GM12878 (cell line): Measurements from ENCODE around the gene ANKRD11. TPM values are rescaled to one million over a fixed set of nuclear protein-coding genes. Genes with fewer than 3 reads are reported as not detected.

ENCODE experiments used
- ATAC-seq: fragments of 200-7000 bp; cut with Tn5 transposase; 3 replicates; pipeline ENCODE4 v1.9.1; 2020; ENCODE audit warnings: mild to moderate bottlenecking, moderate library complexity
- BruUV-seq: library from RNA; stranded (reverse); fragments of 400-500 nt; replicated peaks from 2 replicates; lab custom pipeline; 2021; lab: Mats Ljungman, UMichigan
- CTCF ChIA-PET: fragments of 300-600 bp; sonication (Branson Sonifier 250); formaldehyde crosslinking; extraction: SDS; loops from one replicate; lab custom pipeline; 2021; ENCODE audit warnings: inconsistent platforms; lab: Yijun Ruan, JAX
- POLR2A ChIA-PET: fragments of 350-600 bp; formaldehyde crosslinking; extraction: SDS; loops from one replicate; lab custom pipeline; 2021; ENCODE audit warnings: inconsistent platforms; lab: Charles Lee
- RAD21 ChIA-PET: fragments of 300-600 bp; sonication (Branson Sonifier 250); formaldehyde crosslinking; loops from one replicate; lab custom pipeline; 2023; ENCODE audit warnings: antibody characterized with exemption; ENCODE audit not compliant: unreplicated experiment; lab: Charles Lee
- SMC1A ChIA-PET: fragments of 300-600 bp; sonication (Branson Sonifier 250); formaldehyde crosslinking; loops from one replicate; lab custom pipeline; 2023; ENCODE audit not compliant: unreplicated experiment, uncharacterized antibody; lab: Charles Lee
- DNase-seq: peaks from one replicate; pipeline ENCODE4 v3.0.0-alpha.2; 2011; ENCODE audit warnings: low read depth, low spot score
- FAIRE-seq: peaks from 3 replicates; lab custom pipeline; 2011; peaks lifted over from hg19 to GRCh38; lab: Jason Lieb, UNC
- H2AFZ ChIP-seq: 2 replicates; pipeline ENCODE4 v1.6.0; 2011; ENCODE audit warnings: low read depth, low read length, control low read depth; ENCODE audit not compliant: control insufficient read depth
- H3K27ac ChIP-seq: 2 replicates; pipeline ENCODE4 v1.5.1; 2011; ENCODE audit warnings: control low read depth; ENCODE audit not compliant: control insufficient read depth, insufficient read depth
- H3K27me3 ChIP-seq, 2 experiments: replicated peaks in 1 of 2; 2 replicates each; pipeline versions ENCODE4 v1.6.0 to v1.6.1; 2011; ENCODE audit warnings: low read length in 1 of 2; ENCODE audit not compliant: control insufficient read depth in 2 of 2, insufficient read depth in 2 of 2
- H3K36me3 ChIP-seq, 2 experiments: 2 replicates each; pipeline ENCODE4 v1.5.1; 2011; ENCODE audit warnings: low read length in 1 of 2; ENCODE audit not compliant: control insufficient read depth in 2 of 2, insufficient read depth in 2 of 2
- H3K4me1 ChIP-seq: 2 replicates; pipeline ENCODE4 v1.6.1; 2011; ENCODE audit warnings: mild to moderate bottlenecking, low read length, moderate library complexity, mixed read lengths; ENCODE audit not compliant: control insufficient read depth, insufficient read depth
- H3K4me2 ChIP-seq: 2 replicates; pipeline ENCODE4 v1.6.0; 2011; ENCODE audit warnings: control low read depth; ENCODE audit not compliant: control insufficient read depth, insufficient read depth
- H3K4me3 ChIP-seq: fragments of 200-600 bp; sonication (generic); 2 replicates; pipeline ENCODE4 v1.5.1; 2016
- H3K79me2 ChIP-seq: 2 replicates; pipeline ENCODE4 v1.6.0; 2011; ENCODE audit warnings: low read length; ENCODE audit not compliant: control insufficient read depth, insufficient read depth
- H3K9ac ChIP-seq: 2 replicates; pipeline ENCODE4 v1.8.0; 2011; ENCODE audit warnings: low read length, control low read depth, mixed read lengths; ENCODE audit not compliant: control insufficient read depth, insufficient read depth
- H3K9me3 ChIP-seq: replicated peaks from 3 replicates; pipeline ENCODE4 v1.5.1; 2011; ENCODE audit warnings: mild to moderate bottlenecking, low read length; ENCODE audit not compliant: control insufficient read depth, insufficient read depth
- H4K20me1 ChIP-seq: 2 replicates; pipeline ENCODE4 v1.6.0; 2011; ENCODE audit not compliant: control insufficient read depth, insufficient read depth
- ATF7 ChIP-seq: fragments of 450-650 bp; IDR thresholded peaks from 2 replicates; pipeline ENCODE4 v1.6.1; 2016; ENCODE audit warnings: low read depth, mild to moderate bottlenecking
- BCL11A ChIP-seq: IDR thresholded peaks from 2 replicates; pipeline ENCODE4 v1.6.1; 2011; ENCODE audit warnings: low read depth, low read length
- BHLHE40 ChIP-seq, 2 experiments: fragments of 450-650 bp in 1 of 2; IDR thresholded peaks; 2 replicates each; pipeline ENCODE4 v1.6.1; 2011 to 2017; ENCODE audit warnings: low read depth in 2 of 2, borderline replicate concordance in 1 of 2, improper control_type of control experiment in 1 of 2, low read length in 1 of 2, mild to moderate bottlenecking in 1 of 2
- BMI1 ChIP-seq: fragments of 450-650 bp; IDR thresholded peaks from 2 replicates; pipeline ENCODE4 v1.6.1; 2016; ENCODE audit warnings: mild to moderate bottlenecking, moderate library complexity, borderline replicate concordance
- E2F8 ChIP-seq: fragments of 450-650 bp; IDR thresholded peaks from 2 replicates; pipeline ENCODE4 v1.6.1; 2018; ENCODE audit warnings: mild to moderate bottlenecking, low read depth, moderate library complexity; ENCODE audit not compliant: partially characterized antibody
- EGR1 ChIP-seq, 2 experiments: IDR thresholded peaks; 1 replicate in 1 of 2; 2 replicates in 1 of 2; pipeline ENCODE4 v1.6.1; 2011 to 2012; ENCODE audit warnings: low read depth in 2 of 2, low read length in 2 of 2, borderline replicate concordance in 1 of 2, mild to moderate bottlenecking in 1 of 2, moderate library complexity in 1 of 2
- EP300 ChIP-seq, 2 experiments: fragments of 150-350 bp in 1 of 2; IDR thresholded peaks; 2 replicates each; pipeline ENCODE4 v1.6.1; 2011 to 2012; ENCODE audit warnings: low read depth in 2 of 2, low read length in 2 of 2, borderline replicate concordance in 1 of 2, improper control_type of control experiment in 1 of 2, inconsistent platforms in 1 of 2; ENCODE audit not compliant: control insufficient read depth in 1 of 2
- FOXK2 ChIP-seq: fragments of 450-650 bp; IDR thresholded peaks from 2 replicates; pipeline ENCODE4 v1.6.1; 2017; ENCODE audit warnings: mild to moderate bottlenecking, moderate library complexity
- JUND ChIP-seq: IDR thresholded peaks from 2 replicates; pipeline ENCODE4 v1.6.1; 2012; ENCODE audit warnings: low read depth, mild to moderate bottlenecking, low read length, improper control_type of control experiment, moderate library complexity
- KLF5 ChIP-seq: fragments of 450-650 bp; IDR thresholded peaks from 2 replicates; pipeline ENCODE4 v1.6.1; 2014; ENCODE audit warnings: mild to moderate bottlenecking; ENCODE audit not compliant: partially characterized antibody
- RB1 ChIP-seq: fragments of 450-650 bp; formaldehyde crosslinking; IDR thresholded peaks from 2 replicates; pipeline ENCODE4 v1.6.1; 2017; ENCODE audit warnings: mild to moderate bottlenecking, borderline replicate concordance
- RUNX3 ChIP-seq: IDR thresholded peaks from 2 replicates; pipeline ENCODE4 v1.6.1; 2012; ENCODE audit warnings: low read length, inconsistent platforms
- SP1 ChIP-seq: IDR thresholded peaks from one replicate; pipeline ENCODE4 v1.6.1; 2011; ENCODE audit warnings: low read depth, low read length
- SREBF2 ChIP-seq: IDR thresholded peaks from 2 replicates; pipeline ENCODE4 v1.6.1; 2012; ENCODE audit warnings: mild to moderate bottlenecking, low read length
- YBX1 ChIP-seq: fragments of 450-650 bp; IDR thresholded peaks from 2 replicates; pipeline ENCODE4 v1.6.1; 2016; ENCODE audit warnings: antibody characterized with exemption
- YY1 ChIP-seq: IDR thresholded peaks from 2 replicates; pipeline ENCODE4 v1.6.1; 2011; ENCODE audit warnings: low read depth, mild to moderate bottlenecking, low read length
- ZNF622 ChIP-seq: fragments of 450-650 bp; IDR thresholded peaks from 2 replicates; pipeline ENCODE4 v1.6.1; 2017; ENCODE audit warnings: mild to moderate bottlenecking, inconsistent platforms
- WGBS: methylation state at CpG from one replicate; pipeline ENCODE4 v1.1.6; 2016; ENCODE audit warnings: low lambda C conversion rate; ENCODE audit not compliant: insufficient replicate concordance, insufficient coverage; ENCODE audit errors: missing lambda C conversion rate; 5-methylcytosine and 5-hydroxymethylcytosine counted together
- in situ Hi-C: fragments of 300-500 bp; cut with MboI; formaldehyde crosslinking; loops from 9 replicates; pipeline ENCODE4 v1.14.3; 2018; ENCODE audit warnings: mixed read lengths
- intact Hi-C: fragments of 100-400 bp; cut with micrococcal nuclease; formaldehyde crosslinking; loops from one replicate; pipeline ENCODE4 v1.14.2; 2022; ENCODE audit not compliant: unreplicated experiment
- polyA plus RNA-seq, 11 experiments: library from polyadenylated mRNA; depleted of rRNA in 4 of 11; unstranded in 6 of 11; stranded (reverse) in 5 of 11; fragments of >200 nt; fragmentation: Nextera tagmentation in 4 of 11; fragmentation: Illumina TruSeq in 1 of 11; extraction: Ambion mirVana in 4 of 11; extraction: Trizol in 1 of 11; gene quantifications; 1 replicate in 1 of 11; 2 replicates in 10 of 11; pipeline versions ENCODE4 v1.2.1 to v1.2.3, GENCODE V29; 2011 to 2016; ENCODE audit warnings: inconsistent platforms in 2 of 11, missing spikeins in 2 of 11, low read depth in 1 of 11
- total RNA-seq, 4 experiments: library from RNA; depleted of rRNA in 3 of 4; stranded (reverse); fragments of >200 nt in 3 of 4; fragmentation: Illumina TruSeq in 1 of 4; extraction: Trizol in 1 of 4; gene quantifications; 2 replicates each; pipeline versions ENCODE4 v1.2.1 to v1.2.3, GENCODE V29; 2013 to 2021
- TF ChIP-seq, protein P1 (sequence below): IDR thresholded peaks from 2 replicates; pipeline ENCODE4 v1.6.1; 2011; ENCODE audit warnings: low read depth, low read length, improper control_type of control experiment, borderline replicate concordance

ANKRD11 gene
- total and polyA plus RNA-seq, 10 of the 15 experiments (the other 5 are each of a cell fraction or from before 2014, with no cell fraction given), result 5.1 to 103 (median 27.4) TPM

DNA sequence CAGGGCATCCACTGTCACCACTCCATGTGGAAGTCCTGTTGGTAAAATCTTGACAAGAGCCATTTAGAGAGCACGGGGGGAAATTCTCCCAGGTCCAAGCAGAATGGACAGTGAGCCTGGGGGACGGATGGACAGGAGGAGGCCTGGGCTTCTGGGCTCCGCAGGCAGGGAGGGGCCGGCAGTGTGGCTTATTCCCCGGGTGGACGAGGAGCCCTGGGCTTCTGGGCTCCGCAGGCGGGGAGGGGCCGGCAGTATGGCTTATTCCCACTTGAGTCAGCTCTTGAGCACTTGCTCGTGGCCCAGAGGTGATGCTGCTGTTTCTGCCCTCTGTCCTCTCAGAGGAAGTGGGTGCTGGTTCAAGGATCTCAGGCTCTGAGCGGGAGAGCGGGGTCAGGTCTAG is 47.9 kb upstream of the ANKRD11 start:
- Histone ChIP-seq H2AFZ (no peak overlapping the region), H3K4me3 (no peak overlapping the region), H3K79me2 (no peaks in the 10 kb centered on the region), H3K36me3 (peaks cover 7 to 18% of the 10 kb centered on the region in 2 experiments), H3K9me3 (no peaks in the 10 kb centered on the region), H3K9ac (no peak overlapping the region), H3K27ac (no peak overlapping the region), H3K4me2 (no peak overlapping the region), H3K4me1 (no peaks in the 10 kb centered on the region; the same call in 1 of the 2 replicates), H3K27me3 (no peaks in the 10 kb centered on the region), H4K20me1 (no peaks in the 10 kb centered on the region)
- BruUV-seq, result no TSS peak
- ATAC-seq (no peak), FAIRE-seq (no peak), DNase-seq (no peak)
- intact Hi-C loops (no loop called here), in situ Hi-C loops (no loop called here)
- CTCF ChIA-PET, result no interaction called here
- POLR2A ChIA-PET, result no interaction called here
- TF ChIP-seq SREBF2 (no peak), ZNF622 (no peak), EP300 (IDR thresholded peaks at IDR 0.05; ENCODE audit: borderline replicate concordance in 1 of 2, control insufficient read depth in 1 of 2, low read depth in 2 of 2, low read length in 2 of 2) (no peak), BCL11A (no peak), YY1 (no peak), BMI1 (no peak), BHLHE40 (IDR thresholded peaks at IDR 0.05; ENCODE audit: borderline replicate concordance in 1 of 2, low read depth in 2 of 2, low read length in 1 of 2) (no peak), JUND (no peak), SP1 (no peak), ATF7 (no peak), YBX1 (no peak), RUNX3 (no peak), E2F8 (no peak), EGR1 (IDR thresholded peaks at IDR 0.05; ENCODE audit: borderline replicate concordance in 1 of 2, low read depth in 2 of 2, low read length in 2 of 2) (no peak), FOXK2 (no peak), KLF5 (no peak), RB1 (no peak)
- TF ChIP-seq, protein P1, sequence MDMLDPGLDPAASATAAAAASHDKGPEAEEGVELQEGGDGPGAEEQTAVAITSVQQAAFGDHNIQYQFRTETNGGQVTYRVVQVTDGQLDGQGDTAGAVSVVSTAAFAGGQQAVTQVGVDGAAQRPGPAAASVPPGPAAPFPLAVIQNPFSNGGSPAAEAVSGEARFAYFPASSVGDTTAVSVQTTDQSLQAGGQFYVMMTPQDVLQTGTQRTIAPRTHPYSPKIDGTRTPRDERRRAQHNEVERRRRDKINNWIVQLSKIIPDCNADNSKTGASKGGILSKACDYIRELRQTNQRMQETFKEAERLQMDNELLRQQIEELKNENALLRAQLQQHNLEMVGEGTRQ, result no peak
- 94% methylated on average over 9 of the region's 12 CpGs for WGBS
- RAD21 ChIA-PET, result no interaction called here
- SMC1A ChIA-PET, result interaction anchor here (0.5 kb wide), 1 partner anchor 19 kb away, joined by 3 read pairs; no protein-coding TSS in a partner anchor
